ENCODE data around the gene BORCS6. TPM values are rescaled to one million over a fixed set of nuclear protein-coding genes. Genes with fewer than 3 reads are reported as not detected.

Gene BORCS6
- total and polyA plus RNA-seq, 2 donors, result 8.5 to 11.4 TPM

GRCh38 chr17:8153957-8154607, 35.9 kb downstream of the BORCS6 start:
- Histone ChIP-seq H3K36me3 (ENCODE audit: control insufficient read depth in 2 of 2, insufficient read depth in 2 of 2, low read length in 1 of 2) (peaks cover 14 to 20% of the 10 kb centered on the region in 2 donors), H3K9me3 (ENCODE audit: control insufficient read depth in 2 of 2, insufficient read depth in 1 of 2, low read length in 1 of 2) (peaks cover 0 to 3% of the 10 kb centered on the region in 2 donors), H3K27ac (ENCODE audit: low read depth in 1 of 2, low read length in 1 of 2) (peak overlapping the region; percentile 91 to 94), H3K4me3 (ENCODE audit: low read length in 2 of 2) (peak overlapping the region; percentile 9 to 53), H3K4me1 (ENCODE audit: control insufficient read depth in 2 of 2, insufficient read depth in 2 of 2, low read length in 2 of 2) (peaks cover 45 to 77% of the 10 kb centered on the region in 2 donors), H3K27me3 (ENCODE audit: control insufficient read depth in 2 of 2, insufficient read depth in 1 of 2, low read length in 1 of 2) (no peaks in the 10 kb centered on the region)
- 11% methylated on average over 22 of the region's 22 CpGs for WGBS
- peak in 5 of 9 donors; percentile 77 to 91 (median 85) for DNase-seq (ENCODE audit: low read depth in 6 of 9, low spot score in 9 of 9)

DNA sequence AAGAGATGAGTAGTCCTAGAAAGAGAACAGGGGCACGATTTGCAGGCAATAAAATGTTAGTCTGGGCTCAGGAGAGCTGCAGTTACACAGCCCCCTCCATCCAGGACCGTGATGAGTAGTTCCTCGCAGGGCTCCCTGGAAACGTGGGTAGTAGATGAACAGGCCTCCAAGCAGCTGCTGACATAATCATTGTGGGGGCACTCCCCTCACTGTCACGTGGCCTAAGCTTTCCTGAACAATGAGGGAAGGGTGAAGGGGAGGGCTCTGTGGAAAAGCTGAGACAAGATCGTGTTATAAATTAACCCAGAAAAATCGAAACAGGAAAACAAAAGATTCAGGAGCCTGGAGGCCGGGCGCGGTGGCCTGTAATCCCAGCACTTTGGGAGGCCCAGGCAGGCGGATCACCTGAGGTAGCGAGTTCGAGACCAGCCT, 36.4 kb downstream of the BORCS6 start:
- Histone ChIP-seq H3K4me3 (ENCODE audit: low read length in 2 of 2) (peak overlapping the region in 1 of 2 donors; percentile 53), H3K4me1 (ENCODE audit: control insufficient read depth in 2 of 2, insufficient read depth in 2 of 2, low read length in 2 of 2) (peaks cover 43 to 73% of the 10 kb centered on the region in 2 donors)
- 53% methylated on average over 13 of the region's 13 CpGs for WGBS

DNA sequence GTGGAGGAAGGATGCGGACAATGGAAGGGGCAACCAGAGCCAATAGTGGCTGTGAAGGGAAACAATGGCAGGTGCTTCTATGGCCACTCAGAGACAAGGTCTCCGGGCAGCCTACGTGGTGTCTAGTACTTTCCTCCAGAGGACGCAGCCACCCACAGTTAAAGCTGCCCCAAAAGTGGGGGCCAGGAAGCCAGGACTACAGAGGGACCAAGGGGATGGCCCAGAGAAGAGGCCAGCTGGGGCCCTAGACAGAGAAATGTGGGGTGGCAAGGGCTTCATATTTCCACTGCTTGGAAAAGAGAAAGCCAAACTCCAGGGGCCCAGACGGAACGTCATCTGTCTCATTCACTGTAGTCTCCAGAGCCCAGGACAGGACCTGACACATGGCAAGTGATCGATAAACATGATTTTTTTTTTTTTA, 36.9 kb downstream of the BORCS6 start:
- WGBS, result 96% methylated on average over 7 of the region's 7 CpGs
- H3K27me3 ChIP-seq (ENCODE audit: control insufficient read depth in 2 of 2, insufficient read depth in 1 of 2, low read length in 1 of 2), result no peaks in the 10 kb centered on the region
- peaks cover 0 to 3% of the 10 kb centered on the region in 2 donors for H3K9me3 ChIP-seq (ENCODE audit: control insufficient read depth in 2 of 2, insufficient read depth in 1 of 2, low read length in 1 of 2)
- H3K27ac ChIP-seq (ENCODE audit: low read depth in 1 of 2, low read length in 1 of 2), result peak overlapping the region; percentile 74 to 94
- H3K4me3 ChIP-seq (ENCODE audit: low read length in 2 of 2), result no peak overlapping the region
- no peak for DNase-seq (ENCODE audit: low read depth in 6 of 9, low spot score in 9 of 9)
- peaks cover 21 to 22% of the 10 kb centered on the region in 2 donors for H3K36me3 ChIP-seq (ENCODE audit: control insufficient read depth in 2 of 2, insufficient read depth in 2 of 2, low read length in 1 of 2)
- H3K4me1 ChIP-seq (ENCODE audit: control insufficient read depth in 2 of 2, insufficient read depth in 2 of 2, low read length in 2 of 2), result peaks cover 40 to 68% of the 10 kb centered on the region in 2 donors

More for the DNA sequence above, 36.4 kb downstream of the BORCS6 start:
- Histone ChIP-seq H3K27ac (ENCODE audit: low read depth in 1 of 2, low read length in 1 of 2) (peak overlapping the region; percentile 91 to 94), H3K9me3 (ENCODE audit: control insufficient read depth in 2 of 2, insufficient read depth in 1 of 2, low read length in 1 of 2) (peaks cover 0 to 3% of the 10 kb centered on the region in 2 donors), H3K27me3 (ENCODE audit: control insufficient read depth in 2 of 2, insufficient read depth in 1 of 2, low read length in 1 of 2) (no peaks in the 10 kb centered on the region), H3K36me3 (ENCODE audit: control insufficient read depth in 2 of 2, insufficient read depth in 2 of 2, low read length in 1 of 2) (peaks cover 17 to 20% of the 10 kb centered on the region in 2 donors)
- DNase-seq (ENCODE audit: low read depth in 6 of 9, low spot score in 9 of 9), result peak in 1 of 9 donors; percentile 35

GRCh38 chr17:8152112-8152775, 37.7 kb downstream of the BORCS6 start, which contains the start of gene PER1:
Gene PER1, minus strand, starts transcription at chr17:8152404. Its CDS starts 1,698 bp downstream, at chr17:8150706.
- DNase-seq (ENCODE audit: low read depth in 6 of 9, low spot score in 9 of 9), result peak in 5 of 9 donors; percentile 72 to 87 (median 81)
- Histone ChIP-seq H3K4me1 (ENCODE audit: control insufficient read depth in 2 of 2, insufficient read depth in 2 of 2, low read length in 2 of 2) (peaks cover 40 to 65% of the 10 kb centered on the region in 2 donors), H3K27me3 (ENCODE audit: control insufficient read depth in 2 of 2, insufficient read depth in 1 of 2, low read length in 1 of 2) (no peaks in the 10 kb centered on the region), H3K27ac (ENCODE audit: low read depth in 1 of 2, low read length in 1 of 2) (peak within 1 kb of the TSS; percentile 94), H3K4me3 (ENCODE audit: low read length in 2 of 2) (peak within 1 kb of the TSS; percentile 61 to 70), H3K9me3 (ENCODE audit: control insufficient read depth in 2 of 2, insufficient read depth in 1 of 2, low read length in 1 of 2) (peaks cover 0 to 3% of the 10 kb centered on the region in 2 donors), H3K36me3 (ENCODE audit: control insufficient read depth in 2 of 2, insufficient read depth in 2 of 2, low read length in 1 of 2) (peaks cover 28 to 30% of the 10 kb centered on the region in 2 donors)
- 12% methylated on average over 42 of the region's 42 CpGs for WGBS

DNA sequence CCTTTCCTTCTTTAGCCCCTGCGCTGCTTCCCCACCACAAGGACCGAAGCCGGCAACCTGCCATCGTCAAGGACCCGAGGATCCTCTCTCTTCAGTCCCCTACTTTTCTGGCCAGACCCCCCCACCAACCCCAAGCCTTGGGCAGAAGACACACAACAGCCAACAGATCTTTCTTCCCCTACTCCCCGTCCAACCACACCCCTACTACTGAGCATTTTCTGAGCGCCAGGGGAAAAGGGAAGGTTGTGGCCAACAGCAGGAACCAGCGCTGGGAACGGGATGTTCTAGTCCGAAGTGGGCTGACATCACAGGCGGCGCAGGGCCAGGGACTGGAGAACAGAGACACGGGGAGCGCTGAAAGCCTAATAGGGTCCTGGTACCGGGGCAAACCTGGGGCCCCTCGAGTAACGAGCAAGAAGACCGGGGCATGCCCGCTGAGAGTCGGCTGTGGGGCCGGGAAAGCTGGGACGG, 38.3 kb downstream of the BORCS6 start:
- DNase-seq (ENCODE audit: low read depth in 6 of 9, low spot score in 9 of 9), result peak in 2 of 9 donors; percentile 34 to 55
- H3K27ac ChIP-seq (ENCODE audit: low read depth in 1 of 2, low read length in 1 of 2), result peak overlapping the region; percentile 94
- H3K4me1 ChIP-seq (ENCODE audit: control insufficient read depth in 2 of 2, insufficient read depth in 2 of 2, low read length in 2 of 2), result peaks cover 37 to 59% of the 10 kb centered on the region in 2 donors
- peak overlapping the region; percentile 61 to 70 for H3K4me3 ChIP-seq (ENCODE audit: low read length in 2 of 2)
- peaks cover 0 to 3% of the 10 kb centered on the region in 2 donors for H3K9me3 ChIP-seq (ENCODE audit: control insufficient read depth in 2 of 2, insufficient read depth in 1 of 2, low read length in 1 of 2)
- H3K27me3 ChIP-seq (ENCODE audit: control insufficient read depth in 2 of 2, insufficient read depth in 1 of 2, low read length in 1 of 2), result no peaks in the 10 kb centered on the region
- peaks cover 34 to 36% of the 10 kb centered on the region in 2 donors for H3K36me3 ChIP-seq (ENCODE audit: control insufficient read depth in 2 of 2, insufficient read depth in 2 of 2, low read length in 1 of 2)
- WGBS, result 1% methylated on average over 22 of the region's 22 CpGs

DNA sequence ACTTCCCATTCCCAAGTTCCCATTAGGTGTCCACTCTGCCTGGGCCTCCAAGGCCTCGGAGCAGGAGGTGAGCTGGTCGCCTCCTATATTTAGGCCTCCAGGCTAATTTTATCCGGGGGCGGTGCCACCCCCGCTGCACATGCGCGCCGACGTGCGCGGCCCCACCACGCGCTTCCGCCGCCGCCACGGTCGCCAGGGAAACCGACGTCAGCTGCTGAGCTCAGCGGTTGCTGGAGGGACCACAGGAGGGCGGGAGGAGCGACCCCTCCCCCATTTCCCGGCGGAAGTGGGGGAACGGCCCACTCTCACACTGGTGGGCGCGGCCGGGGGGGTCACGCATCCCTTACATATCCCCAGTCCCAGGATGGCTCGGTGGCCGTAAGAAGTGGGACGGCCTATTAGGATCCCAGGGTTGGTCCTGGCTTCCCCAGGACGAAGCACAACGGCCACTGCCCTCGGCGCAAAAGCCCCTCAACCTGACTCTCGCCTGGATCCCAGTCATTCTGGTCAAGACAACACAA, 38.8 kb downstream of the BORCS6 start:
- H3K9me3 ChIP-seq (ENCODE audit: control insufficient read depth in 2 of 2, insufficient read depth in 1 of 2, low read length in 1 of 2), result peaks cover 0 to 3% of the 10 kb centered on the region in 2 donors
- peak overlapping the region; percentile 94 for H3K27ac ChIP-seq (ENCODE audit: low read depth in 1 of 2, low read length in 1 of 2)
- peaks cover 37 to 57% of the 10 kb centered on the region in 2 donors for H3K4me1 ChIP-seq (ENCODE audit: control insufficient read depth in 2 of 2, insufficient read depth in 2 of 2, low read length in 2 of 2)
- H3K4me3 ChIP-seq (ENCODE audit: low read length in 2 of 2), result peak overlapping the region; percentile 61 to 70
- H3K27me3 ChIP-seq (ENCODE audit: control insufficient read depth in 2 of 2, insufficient read depth in 1 of 2, low read length in 1 of 2), result no peaks in the 10 kb centered on the region
- H3K36me3 ChIP-seq (ENCODE audit: control insufficient read depth in 2 of 2, insufficient read depth in 2 of 2, low read length in 1 of 2), result peaks cover 39 to 41% of the 10 kb centered on the region in 2 donors
- peak in 8 of 9 donors; percentile 82 to 94 (median 88) for DNase-seq (ENCODE audit: low read depth in 6 of 9, low spot score in 9 of 9)
- WGBS, result under 1% methylated on average over 38 of the region's 38 CpGs

- H3K4me1 ChIP-seq (ENCODE audit: control insufficient read depth in 2 of 2, insufficient read depth in 2 of 2, low read length in 2 of 2), result peaks cover 32 to 50% of the 10 kb centered on the region in 2 donors
Observed at GRCh38 chr17:8150194-8151119, 39.5 kb downstream of the BORCS6 start.

More at GRCh38 chr17:8150194-8151119, 39.5 kb downstream of the BORCS6 start:
- peaks cover 0 to 3% of the 10 kb centered on the region in 2 donors for H3K9me3 ChIP-seq (ENCODE audit: control insufficient read depth in 2 of 2, insufficient read depth in 1 of 2, low read length in 1 of 2)
- peaks cover 46 to 48% of the 10 kb centered on the region in 2 donors for H3K36me3 ChIP-seq (ENCODE audit: control insufficient read depth in 2 of 2, insufficient read depth in 2 of 2, low read length in 1 of 2)
- WGBS, result 87% methylated on average over 18 of the region's 18 CpGs
- H3K27ac ChIP-seq (ENCODE audit: low read depth in 1 of 2, low read length in 1 of 2), result peak overlapping the region; percentile 47 to 72
- H3K27me3 ChIP-seq (ENCODE audit: control insufficient read depth in 2 of 2, insufficient read depth in 1 of 2, low read length in 1 of 2), result no peaks in the 10 kb centered on the region
- DNase-seq (ENCODE audit: low read depth in 6 of 9, low spot score in 9 of 9), result no peak
- peak overlapping the region; percentile 61 to 70 for H3K4me3 ChIP-seq (ENCODE audit: low read length in 2 of 2)
